IPS DF 4.7 (cell line): ENCODE measurements around the gene CPM.
"Not testable (repeated sequence)": the region's sequence is repeated elsewhere in the genome, so short reads cannot be mapped to it uniquely, and the experiment has no call there.

Experiments
- DNase-seq: peaks from one replicate; pipeline ENCODE4 v3.0.0-alpha.2; 2013; ENCODE audit warnings: low spot score; ENCODE audit errors: extremely low read depth

The CPM gene

GRCh38 chr12:68854078-68854468 is 78.9 kb downstream of the CPM start:
- no peak for DNase-seq

- DNase-seq, result no peak
Measured at GRCh38 chr12:68853396-68854077, 79.4 kb downstream of the CPM start.

GRCh38 chr12:68851592-68852306 is 81.2 kb downstream of the CPM start:
- no peak for DNase-seq

GRCh38 chr12:68850390-68850789 is 82.6 kb downstream of the CPM start:
- DNase-seq, result no peak

- no peak for DNase-seq
Measured at GRCh38 chr12:68846811-68847210, 86.2 kb downstream of the CPM start.

- no peak for DNase-seq
Measured at GRCh38 chr12:68844788-68845695, 87.9 kb downstream of the CPM start.

GRCh38 chr12:68844318-68844745 is 88.6 kb downstream of the CPM start:
- DNase-seq, result no peak

GRCh38 chr12:68842784-68843567 is 90.0 kb downstream of the CPM start:
- DNase-seq, result no peak

GRCh38 chr12:68842123-68842522 is 90.8 kb downstream of the CPM start:
- no peak for DNase-seq

- DNase-seq, result no peak
Measured at GRCh38 chr12:68841717-68842116, 91.3 kb downstream of the CPM start.

- DNase-seq, result not testable (repeated sequence)
Measured at GRCh38 chr12:68841175-68841574, 91.8 kb downstream of the CPM start.

GRCh38 chr12:68839183-68840147 is 93.5 kb downstream of the CPM start:
- DNase-seq, result no peak

GRCh38 chr12:68838046-68838886 is 94.7 kb downstream of the CPM start:
- DNase-seq, result no peak

GRCh38 chr12:68837215-68837614 is 95.8 kb downstream of the CPM start:
- DNase-seq, result no peak

- no peak for DNase-seq
Measured at GRCh38 chr12:68835333-68835908, 97.5 kb downstream of the CPM start.

GRCh38 chr12:68833508-68833907 is 99.5 kb downstream of the CPM start:
- no peak for DNase-seq

- DNase-seq, result no peak
Measured at GRCh38 chr12:68832504-68832867, 100.5 kb downstream of the CPM start.

GRCh38 chr12:68831751-68832503 is 101.0 kb downstream of the CPM start:
- no peak for DNase-seq
